CD4-positive, alpha-beta T cell treated with Interferon gamma for 1 hour (primary cell): ENCODE results near the gene PROS1.
"Not testable (repeated sequence)": the region's sequence is repeated elsewhere in the genome, so short reads cannot be mapped to it uniquely, and the experiment has no call there.

Experiments used
- DNase-seq: peaks from one replicate; pipeline ENCODE4 v3.0.0-alpha.2; 2020

The PROS1 gene

GRCh38 chr3:93965106-93965505 is 8.6 kb downstream of the PROS1 start:
- not testable (repeated sequence) for DNase-seq

DNA sequence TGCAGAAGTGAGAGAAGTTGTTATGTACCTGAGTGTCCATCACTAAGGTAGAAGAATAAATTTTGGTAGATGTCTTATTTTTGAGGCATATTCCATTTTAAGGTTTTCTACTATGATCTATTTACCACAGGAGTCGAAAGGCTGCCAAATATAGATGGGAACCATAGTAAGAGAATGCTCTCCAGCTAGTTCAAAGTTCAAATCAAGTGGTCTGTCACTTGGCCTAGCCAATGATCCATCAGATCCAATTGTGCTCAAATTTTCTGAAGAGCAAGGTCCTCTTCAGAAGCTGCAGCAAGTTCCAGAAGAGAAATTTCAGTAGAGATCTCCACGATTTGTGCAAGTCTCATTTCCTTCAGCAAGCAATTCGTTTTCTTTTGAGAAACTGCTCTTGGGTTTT is 10.9 kb downstream of the PROS1 start:
- DNase-seq, result no peak

DNA sequence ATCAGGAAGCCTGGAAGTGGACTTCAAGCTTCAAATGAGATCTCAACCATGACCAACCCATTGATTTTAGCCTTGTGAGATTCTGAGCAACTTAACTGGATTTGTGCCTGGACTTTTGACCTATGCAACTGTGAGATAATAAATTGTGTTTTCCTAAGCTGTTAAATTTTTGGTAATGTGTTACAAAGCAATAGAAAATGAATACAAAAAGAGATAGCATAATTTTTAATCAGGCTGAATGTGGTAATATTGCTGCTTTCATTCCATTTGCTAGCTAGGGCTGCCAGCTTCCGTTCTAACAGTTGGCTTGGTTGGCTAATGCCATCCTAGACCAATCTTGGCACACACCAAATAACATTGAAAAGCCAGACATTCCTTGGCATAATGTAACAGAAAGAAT is 12.2 kb downstream of the PROS1 start:
- no peak for DNase-seq

GRCh38 chr3:93961026-93961425 is 12.7 kb downstream of the PROS1 start:
- DNase-seq, result no peak

DNA sequence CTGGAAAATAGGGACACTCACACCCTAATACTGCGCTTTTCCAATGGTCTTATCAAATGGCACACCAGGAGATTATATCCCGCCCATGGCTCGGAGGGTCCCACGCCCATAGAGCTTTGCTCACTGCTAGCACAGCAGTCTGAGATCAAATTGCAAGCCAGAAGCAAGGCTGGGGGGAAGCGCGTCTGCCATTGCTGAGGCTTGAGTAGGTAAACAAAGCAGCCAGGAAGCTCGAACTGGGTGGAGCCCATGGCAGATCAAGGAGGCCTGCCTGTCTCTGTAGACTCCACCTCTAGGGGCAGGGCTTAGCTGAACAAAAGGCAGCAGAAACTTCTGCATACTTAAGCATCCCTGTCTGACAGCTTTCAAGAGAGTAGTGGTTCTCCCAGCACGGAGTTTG is 23.7 kb downstream of the PROS1 start:
- DNase-seq, result not testable (repeated sequence)

DNA sequence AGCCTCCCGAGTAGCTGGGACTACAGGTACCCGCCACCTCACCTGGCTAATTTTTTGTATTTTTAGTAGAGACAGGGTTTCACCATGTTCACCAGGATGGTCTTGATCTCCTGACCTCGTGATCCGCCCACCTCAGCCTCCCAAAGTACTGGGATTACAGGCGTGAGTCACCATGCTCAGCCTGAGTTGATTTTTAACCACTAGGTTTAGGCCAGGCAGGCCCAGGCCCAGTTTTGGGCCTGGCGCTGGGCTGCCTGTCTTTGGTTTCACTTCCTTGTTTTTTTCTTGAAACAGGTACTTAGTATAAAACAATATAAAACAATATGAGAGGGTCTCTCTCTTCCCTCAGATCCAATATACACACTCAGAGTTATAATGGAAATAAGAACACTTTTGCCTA is 36.2 kb downstream of the PROS1 start:
- not testable (repeated sequence) for DNase-seq

- no peak for DNase-seq
Observed at GRCh38 chr3:93936549-93936948, 37.1 kb downstream of the PROS1 start.

DNA sequence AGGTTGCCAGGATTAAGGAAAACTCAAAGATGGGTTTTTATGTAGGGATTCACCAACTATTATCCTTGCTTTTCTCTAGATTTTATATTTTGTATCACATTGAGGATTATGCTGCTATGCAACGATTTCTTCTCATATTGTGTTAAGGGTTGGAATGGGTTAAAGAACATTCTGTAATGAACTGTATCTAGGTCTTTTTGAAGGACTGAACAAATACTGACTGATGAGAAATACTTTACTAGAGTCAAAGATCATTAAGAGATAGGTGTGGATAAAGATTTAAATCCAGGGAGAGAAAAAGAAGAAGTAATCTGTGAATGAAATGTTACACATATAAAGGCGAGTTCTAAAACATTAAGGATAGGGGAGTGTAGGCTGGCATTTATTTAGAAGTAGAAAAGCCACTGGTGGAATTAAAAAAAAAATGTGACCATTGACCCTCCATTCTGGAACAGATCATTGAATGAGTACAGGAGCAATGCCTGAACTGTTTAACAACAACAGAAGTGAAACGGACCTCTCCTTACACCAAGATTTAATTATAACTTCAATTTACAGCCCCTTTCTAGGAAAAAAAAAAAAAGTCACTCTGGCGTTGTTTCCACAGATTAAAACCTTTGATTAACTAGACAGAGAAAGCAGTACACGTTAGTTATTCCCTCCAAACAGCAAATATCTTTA is 39.2 kb downstream of the PROS1 start:
- DNase-seq, result no peak

DNA sequence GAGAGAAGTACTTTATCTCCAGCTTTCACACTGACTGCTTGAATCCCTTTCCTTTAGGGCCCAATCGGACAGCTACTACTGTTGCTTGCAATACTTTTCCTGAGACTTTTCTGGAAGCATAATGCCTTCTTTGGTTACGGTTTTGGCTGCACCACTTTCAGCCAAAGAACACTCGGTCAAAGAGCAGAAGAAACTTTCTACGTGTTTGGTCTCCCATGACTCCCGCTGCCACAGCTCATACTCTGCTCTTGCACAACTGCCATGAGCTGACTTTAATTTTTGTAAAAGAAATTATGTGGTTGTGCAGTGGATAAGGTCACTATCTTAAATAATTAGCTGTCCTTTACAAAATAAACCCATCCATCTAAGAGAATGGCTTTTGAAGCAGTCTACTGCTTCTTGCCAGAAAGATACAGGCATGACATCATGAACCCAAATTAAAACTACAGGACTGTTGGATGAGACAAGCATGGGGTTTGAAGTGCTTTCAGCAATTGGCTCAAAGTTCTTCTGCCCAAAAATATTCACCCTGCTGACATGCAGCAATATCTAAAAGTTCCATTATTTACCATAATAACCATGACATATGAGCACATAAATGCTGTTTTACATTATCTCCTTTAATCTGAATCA is 42.0 kb downstream of the PROS1 start:
- DNase-seq, result no peak

GRCh38 chr3:93930041-93930440 is 43.7 kb downstream of the PROS1 start:
- DNase-seq, result no peak

GRCh38 chr3:93926789-93927188 is 46.9 kb downstream of the PROS1 start:
- DNase-seq, result no peak

- no peak for DNase-seq
Observed at GRCh38 chr3:93924491-93924890, 49.2 kb downstream of the PROS1 start.

GRCh38 chr3:93923006-93923405 is 50.7 kb downstream of the PROS1 start:
- DNase-seq, result no peak

- not testable (repeated sequence) for DNase-seq
Observed at GRCh38 chr3:93917546-93918029, 56.1 kb downstream of the PROS1 start.

GRCh38 chr3:93913623-93914022 is 60.1 kb downstream of the PROS1 start:
- not testable (repeated sequence) for DNase-seq

DNA sequence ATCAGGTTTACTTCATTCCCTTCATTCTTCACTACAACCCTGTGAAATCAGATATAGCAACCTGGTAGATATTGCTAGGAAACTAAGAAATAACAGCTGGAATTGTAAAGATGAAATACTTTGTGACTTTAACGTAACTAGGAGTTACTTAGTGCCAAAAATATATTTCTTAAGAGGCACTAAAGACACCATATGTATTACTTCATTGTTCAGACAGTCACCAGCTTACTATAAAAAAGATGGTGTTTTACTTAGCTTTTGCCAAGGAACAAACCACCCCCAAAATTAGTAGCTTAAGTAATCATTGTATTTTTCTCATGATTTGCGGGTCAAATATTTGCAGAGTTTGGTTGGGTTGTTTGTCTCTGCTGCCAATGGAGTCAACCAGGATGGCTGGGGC is 62.5 kb downstream of the PROS1 start:
- DNase-seq, result no peak

- DNase-seq, result no peak
Observed at GRCh38 chr3:93910097-93910496, 63.6 kb downstream of the PROS1 start.

DNA sequence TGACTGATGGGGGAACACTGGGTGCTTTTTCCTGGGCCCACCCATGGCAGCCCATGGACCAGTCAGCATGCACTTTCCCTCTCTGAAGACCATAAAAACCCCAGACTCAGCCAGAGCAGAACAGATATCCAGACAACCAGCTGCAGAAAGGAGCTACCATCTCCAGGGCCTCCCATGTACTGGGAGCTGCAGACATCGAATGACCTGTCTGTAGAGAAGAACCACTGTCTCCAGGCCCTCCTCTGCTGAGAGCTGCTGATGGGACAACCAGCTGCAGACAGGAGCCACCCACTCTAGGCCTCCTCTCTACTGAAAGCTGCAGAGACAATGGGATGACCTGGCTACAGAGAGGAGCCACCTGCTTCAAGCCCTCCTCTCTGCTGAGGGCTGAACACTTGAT is 66.6 kb downstream of the PROS1 start:
- no peak for DNase-seq

DNA sequence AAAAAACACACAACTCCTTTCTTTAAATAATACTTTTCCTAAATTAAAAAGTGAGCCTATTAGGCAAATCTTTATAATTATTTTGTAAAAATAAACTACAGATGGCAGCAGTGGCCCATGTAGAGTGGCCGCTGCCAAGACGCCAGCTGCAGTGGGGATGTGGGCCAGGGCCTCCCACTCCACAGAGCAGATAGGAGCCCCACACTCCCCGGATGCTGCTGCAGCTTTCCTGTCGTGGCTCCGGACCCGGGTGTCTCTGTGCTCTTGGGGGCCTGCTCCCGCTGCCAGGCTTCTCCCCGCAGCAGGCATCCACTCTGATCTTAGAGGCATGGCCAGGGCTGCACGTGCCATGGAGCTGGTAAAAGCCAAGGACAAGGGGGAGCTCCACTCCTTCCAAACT is 67.5 kb downstream of the PROS1 start:
- no peak for DNase-seq

DNA sequence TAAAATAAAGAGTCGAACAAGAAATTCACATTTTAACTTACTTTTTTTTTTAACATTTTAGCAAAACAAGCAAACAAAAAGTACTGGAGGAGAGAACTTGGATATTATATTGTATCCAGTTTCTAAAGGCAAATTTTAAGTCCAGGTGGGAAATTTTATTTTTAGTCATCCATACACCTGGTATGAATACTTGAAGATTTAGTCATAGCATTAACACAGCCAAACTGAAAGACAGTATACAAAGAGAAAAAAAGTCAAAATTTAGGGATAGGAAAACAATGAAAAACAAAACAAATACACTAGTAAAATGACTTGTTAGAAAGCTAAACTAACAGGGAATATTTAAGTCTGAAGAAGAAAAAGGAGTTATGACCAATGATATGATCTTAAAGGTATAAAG is 69.1 kb downstream of the PROS1 start:
- no peak for DNase-seq

- not testable (repeated sequence) for DNase-seq
Observed at GRCh38 chr3:93878250-93879017, 95.3 kb downstream of the PROS1 start.

DNA sequence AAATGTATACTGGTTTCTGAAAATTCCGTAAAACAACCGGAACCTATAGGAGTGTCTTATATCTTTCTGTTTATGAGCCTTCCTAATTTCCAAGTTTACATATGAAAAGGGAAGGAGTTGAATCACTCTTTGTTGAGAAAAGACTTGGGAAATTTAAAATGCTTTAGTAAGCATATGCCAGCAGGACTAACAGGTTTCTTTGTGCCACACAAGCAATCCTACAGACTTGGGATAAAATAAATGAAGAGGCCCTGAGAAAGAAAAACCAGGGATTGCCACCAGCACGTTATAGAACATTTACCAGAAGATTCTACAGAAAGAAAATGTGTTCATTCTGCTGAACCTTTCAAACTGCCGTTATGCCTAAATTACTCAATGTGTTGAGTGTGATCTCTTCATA is 96.3 kb downstream of the PROS1 start:
- not testable (repeated sequence) for DNase-seq

DNA sequence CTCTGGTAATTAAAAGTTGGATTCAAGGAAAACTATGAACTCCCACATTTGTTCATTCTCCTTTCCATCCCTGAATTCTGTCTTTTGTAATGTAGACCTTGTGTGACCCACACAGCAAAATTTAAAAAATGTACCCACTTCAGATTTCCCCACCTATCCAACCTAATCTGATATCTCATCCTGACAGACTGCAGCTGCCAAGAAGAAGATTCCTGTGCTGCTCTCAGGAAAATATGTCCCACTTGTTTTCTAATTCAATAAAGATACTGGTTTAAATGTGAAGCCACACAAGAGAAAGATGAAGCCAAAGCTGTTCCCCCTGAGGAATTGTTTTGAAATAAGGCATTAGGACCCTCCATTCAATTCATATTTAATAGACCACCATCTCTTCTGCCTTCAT is 100.3 kb downstream of the PROS1 start:
- not testable (repeated sequence) for DNase-seq

GRCh38 chr3:93867425-93867824 is 106.3 kb downstream of the PROS1 start:
- no peak for DNase-seq
